ENCODE results near the gene DCP1B.
"Not testable (repeated sequence)": the region's sequence is repeated elsewhere in the genome, so short reads cannot be mapped to it uniquely, and the experiment has no call there.

The DCP1B gene

GRCh38 chr12:1974812-1975211 lies 29.4 kb downstream of the DCP1B start:
- no peak for DNase-seq

GRCh38 chr12:1972856-1973317 lies 31.4 kb downstream of the DCP1B start:
- no peak for DNase-seq

GRCh38 chr12:1972260-1972659 lies 32.0 kb downstream of the DCP1B start:
- DNase-seq, result no peak

- DNase-seq, result no peak
Observed at GRCh38 chr12:1970331-1970900, 33.8 kb downstream of the DCP1B start.

- DNase-seq, result no peak
Observed at GRCh38 chr12:1966561-1967226, 37.6 kb downstream of the DCP1B start.

- DNase-seq, result no peak
Observed at GRCh38 chr12:1965916-1966315, 38.3 kb downstream of the DCP1B start.

- DNase-seq, result no peak
Observed at GRCh38 chr12:1962051-1963020, 41.9 kb downstream of the DCP1B start.

- no peak for DNase-seq
Observed at GRCh38 chr12:1956716-1957115, 47.5 kb downstream of the DCP1B start.

GRCh38 chr12:1949771-1950470 lies 54.3 kb downstream of the DCP1B start:
- DNase-seq, result no peak

GRCh38 chr12:1948883-1949282 lies 55.4 kb downstream of the DCP1B start:
- no peak for DNase-seq

GRCh38 chr12:1947081-1947480 lies 57.2 kb downstream of the DCP1B start:
- no peak for DNase-seq

- DNase-seq, result no peak
Observed at GRCh38 chr12:1946296-1946695, 58.0 kb downstream of the DCP1B start.

- not testable (repeated sequence) for DNase-seq
Observed at GRCh38 chr12:1945502-1945901, 58.8 kb downstream of the DCP1B start.

GRCh38 chr12:1939801-1940607 lies 64.3 kb downstream of the DCP1B start:
- DNase-seq, result peak; percentile 22

GRCh38 chr12:1939331-1939730 lies 64.9 kb downstream of the DCP1B start:
- DNase-seq, result no peak

GRCh38 chr12:1937481-1938224 lies 66.6 kb downstream of the DCP1B start:
- no peak for DNase-seq

- DNase-seq, result no peak
Observed at GRCh38 chr12:1936406-1937320, 67.6 kb downstream of the DCP1B start.

GRCh38 chr12:1935700-1936378 lies 68.4 kb downstream of the DCP1B start:
- no peak for DNase-seq

- DNase-seq, result no peak
Observed at GRCh38 chr12:1935242-1935641, 69.0 kb downstream of the DCP1B start.

GRCh38 chr12:1934831-1935230 lies 69.4 kb downstream of the DCP1B start:
- DNase-seq, result no peak

Data from NCI-H2227 treated with DMSO at 0.1 percent for 48 hours (cell line).